HTR-8/SVneo (cell line): Measurements from ENCODE around the gene RIN1.
"Not testable (repeated sequence)": the region's sequence is repeated elsewhere in the genome, so short reads cannot be mapped to it uniquely, and the experiment has no call there.

ENCODE experiments used
- DNase-seq: peaks from one replicate; pipeline ENCODE4 v3.0.0; 2011; ENCODE audit warnings: low spot score, mixed read lengths; ENCODE audit not compliant: insufficient read length
- FAIRE-seq: peaks from 2 replicates; lab custom pipeline; 2011; peaks lifted over from hg19 to GRCh38; lab: Jason Lieb, UNC

The RIN1 gene

GRCh38 chr11:66361502-66361941 lies 25.3 kb upstream of the RIN1 start:
- DNase-seq, result no peak
- FAIRE-seq, result no peak

- no peak for FAIRE-seq
- DNase-seq, result no peak
These were observed 24.3 kb upstream of the RIN1 start for GRCh38 chr11:66360406-66361073.

GRCh38 chr11:66359662-66360087 lies 23.4 kb upstream of the RIN1 start:
- no peak for DNase-seq

GRCh38 chr11:66350560-66351235 lies 14.5 kb upstream of the RIN1 start:
- FAIRE-seq, DNase-seq: not testable (repeated sequence)

More at GRCh38 chr11:66359662-66360087, 23.4 kb upstream of the RIN1 start:
- no peak for FAIRE-seq

- FAIRE-seq (no peak), DNase-seq (no peak)
These were observed 12.8 kb upstream of the RIN1 start for GRCh38 chr11:66349084-66349386.

- DNase-seq, result peak; percentile 70
- peak; percentile 91 for FAIRE-seq
These were observed 11.4 kb upstream of the RIN1 start, which contains the start of gene B4GAT1 for GRCh38 chr11:66347425-66348276. Gene B4GAT1, minus strand, starts transcription at chr11:66347629. Its CDS starts 84 bp downstream, at chr11:66347545.

GRCh38 chr11:66346476-66347424 lies 10.5 kb upstream of the RIN1 start:
- no peak for DNase-seq
- peak; percentile 80 for FAIRE-seq

GRCh38 chr11:66345316-66345649 lies 9.0 kb upstream of the RIN1 start:
- FAIRE-seq, result no peak
- no peak for DNase-seq

GRCh38 chr11:66344550-66345315 lies 8.5 kb upstream of the RIN1 start, which contains the start of gene BRMS1:
Gene BRMS1, minus strand, starts transcription at chr11:66345104. Its CDS starts 2,870 bp downstream, at chr11:66342234.
- FAIRE-seq (peak; percentile 96), DNase-seq (peak; percentile 99)

- DNase-seq (no peak), FAIRE-seq (no peak)
These were observed 6.9 kb upstream of the RIN1 start for GRCh38 chr11:66343176-66343575.

GRCh38 chr11:66341502-66342126 lies 5.4 kb upstream of the RIN1 start:
- no peak for DNase-seq
- FAIRE-seq, result peak; percentile 87

GRCh38 chr11:66340596-66341501 lies 4.6 kb upstream of the RIN1 start:
- FAIRE-seq (no peak), DNase-seq (no peak)

- no peak for DNase-seq
- FAIRE-seq, result peak; percentile 4
These were observed 3.7 kb upstream of the RIN1 start for GRCh38 chr11:66339686-66340483.

GRCh38 chr11:66339162-66339675 lies 3.0 kb upstream of the RIN1 start:
- peak; percentile 54 for FAIRE-seq
- no peak for DNase-seq

- no peak for DNase-seq
- FAIRE-seq, result peak; percentile 68
These were observed 2.3 kb upstream of the RIN1 start for GRCh38 chr11:66338276-66339161.
